ENCODE measurements around the gene MOGAT2.

GRCh38 chr11:75734491-75735180, 17.0 kb downstream of the MOGAT2 start:
- TF ChIP-seq CTCF (conservative IDR thresholded peaks at IDR 0.05; ENCODE audit: low read depth, low read length), result no peak
- TF ChIP-seq EZH2 (IDR thresholded peaks at IDR 0.05; ENCODE audit: low read length, unreplicated experiment), result no peak
